Calu3 (cell line): Measurements from ENCODE around the gene ZNF138. TPM values are rescaled to one million over a fixed set of nuclear protein-coding genes. Genes with fewer than 3 reads are reported as not detected.

Experiments used
- BruUV-seq: library from RNA; stranded (reverse); fragments of 400-500 nt; replicated peaks from 2 replicates; lab custom pipeline; 2021; lab: Mats Ljungman, UMichigan
- CTCF ChIA-PET: fragments of 300-600 bp; sonication (Branson Sonifier 250); formaldehyde crosslinking; loops from one replicate; lab custom pipeline; 2022; ENCODE audit warnings: antibody characterized with exemption; lab: Charles Lee
- DNase-seq: peaks from one replicate; pipeline ENCODE4 v3.0.0; 2022
- H3K27ac Mint-ChIP-seq: one replicate; pipeline ENCODE4 v1.8.0; 2022; ENCODE audit warnings: mixed read lengths; ENCODE audit not compliant: unreplicated experiment
- H3K27me3 Mint-ChIP-seq: one replicate; pipeline ENCODE4 v1.8.0; 2022; ENCODE audit warnings: mixed read lengths; ENCODE audit not compliant: unreplicated experiment
- H3K36me3 Mint-ChIP-seq: one replicate; pipeline ENCODE4 v1.8.0; 2022; ENCODE audit warnings: mild to moderate bottlenecking, moderate library complexity, mixed read lengths; ENCODE audit not compliant: insufficient read depth, unreplicated experiment
- H3K4me1 Mint-ChIP-seq: one replicate; pipeline ENCODE4 v1.8.0; 2022; ENCODE audit warnings: mild to moderate bottlenecking, low read depth, mixed read lengths; ENCODE audit not compliant: unreplicated experiment
- H3K4me3 Mint-ChIP-seq: one replicate; pipeline ENCODE4 v1.8.0; 2022; ENCODE audit warnings: mild to moderate bottlenecking, low read depth, moderate library complexity, mixed read lengths; ENCODE audit not compliant: unreplicated experiment
- H3K9me3 Mint-ChIP-seq: one replicate; pipeline ENCODE4 v1.8.0; 2022; ENCODE audit warnings: low read depth, mixed read lengths; ENCODE audit not compliant: unreplicated experiment
- CTCF ChIP-seq: fragments of 200-600 bp; IDR thresholded peaks from one replicate; pipeline ENCODE4 v1.8.0; 2022; ENCODE audit warnings: antibody characterized with exemption; ENCODE audit not compliant: unreplicated experiment
- intact Hi-C: fragments of 100-400 bp; cut with micrococcal nuclease; formaldehyde crosslinking; loops from one replicate; pipeline ENCODE4 v1.10.0; 2022; ENCODE audit not compliant: unreplicated experiment
- total RNA-seq: library from RNA; stranded (reverse); gene quantifications from 2 replicates; pipeline ENCODE4 v1.2.3, GENCODE V29; 2022

ZNF138 gene
- total RNA-seq, 1 experiment from 2014 or later = 5.5 TPM

GRCh38 chr7:64870656-64871055, 76.4 kb downstream of the ZNF138 start:
- no peaks in the 10 kb centered on the region for H3K36me3 Mint-ChIP-seq
- no peak for DNase-seq
- peaks cover 2% of the 10 kb centered on the region for H3K9me3 Mint-ChIP-seq
- CTCF ChIA-PET = no interaction called here
- TF ChIP-seq CTCF = no peak
- intact Hi-C loops = no loop called here
- no peak overlapping the region for H3K4me3 Mint-ChIP-seq
- H3K27ac Mint-ChIP-seq = no peak overlapping the region
- H3K27me3 Mint-ChIP-seq = no peaks in the 10 kb centered on the region
- H3K4me1 Mint-ChIP-seq = no peaks in the 10 kb centered on the region
- no TSS peak for BruUV-seq

GRCh38 chr7:64871761-64872160, 77.5 kb downstream of the ZNF138 start:
- CTCF ChIA-PET = no interaction called here
- no peaks in the 10 kb centered on the region for H3K27me3 Mint-ChIP-seq
- H3K4me3 Mint-ChIP-seq = no peak overlapping the region
- no peak for TF ChIP-seq CTCF
- intact Hi-C loops = no loop called here
- no peak overlapping the region for H3K27ac Mint-ChIP-seq
- DNase-seq = no peak
- no peaks in the 10 kb centered on the region for H3K36me3 Mint-ChIP-seq
- H3K9me3 Mint-ChIP-seq = no peaks in the 10 kb centered on the region
- BruUV-seq = no TSS peak
- no peaks in the 10 kb centered on the region for H3K4me1 Mint-ChIP-seq

- H3K36me3 Mint-ChIP-seq = no peaks in the 10 kb centered on the region
- peaks cover 3% of the 10 kb centered on the region for H3K9me3 Mint-ChIP-seq
- intact Hi-C loops = no loop called here
- no peak for TF ChIP-seq CTCF
- no peak for DNase-seq
- no peaks in the 10 kb centered on the region for H3K4me1 Mint-ChIP-seq
- CTCF ChIA-PET = no interaction called here
- BruUV-seq = no TSS peak
- H3K27me3 Mint-ChIP-seq = no peaks in the 10 kb centered on the region
- no peak overlapping the region for H3K27ac Mint-ChIP-seq
- no peak overlapping the region for H3K4me3 Mint-ChIP-seq
Measured at GRCh38 chr7:64872351-64873154, 78.3 kb downstream of the ZNF138 start.

GRCh38 chr7:64873155-64873500, 78.9 kb downstream of the ZNF138 start:
- CTCF ChIA-PET = no interaction called here
- no peaks in the 10 kb centered on the region for H3K27me3 Mint-ChIP-seq

More at GRCh38 chr7:64873155-64873500, 78.9 kb downstream of the ZNF138 start:
- no peaks in the 10 kb centered on the region for H3K4me1 Mint-ChIP-seq
- H3K4me3 Mint-ChIP-seq = no peak overlapping the region
- H3K36me3 Mint-ChIP-seq = no peaks in the 10 kb centered on the region
- no peak for TF ChIP-seq CTCF
- peaks cover 3% of the 10 kb centered on the region for H3K9me3 Mint-ChIP-seq
- no TSS peak for BruUV-seq
- intact Hi-C loops = no loop called here
- no peak for DNase-seq
- no peak overlapping the region for H3K27ac Mint-ChIP-seq
